Testis (tissue), 2 donors: ENCODE results near the gene ADCYAP1.

ENCODE experiments used
- POLR2A ChIP-seq: fragments of 450-650 bp; IDR thresholded peaks from one replicate; pipeline ENCODE4 v1.6.1; 2017; ENCODE audit warnings: antibody characterized with exemption, mild to moderate bottlenecking, moderate library complexity
- TF ChIP-seq, protein P1 (sequence below), 3 experiments: fragments of 450-650 bp in 2 of 3; fragments of 200-600 bp in 1 of 3; sonication (generic) in 1 of 3; IDR thresholded peaks; one replicate each; pipeline ENCODE4 v1.5.1; 2016 to 2019; ENCODE audit warnings: antibody characterized with exemption in 3 of 3, mild to moderate bottlenecking in 2 of 3, moderate library complexity in 1 of 3

DNA sequence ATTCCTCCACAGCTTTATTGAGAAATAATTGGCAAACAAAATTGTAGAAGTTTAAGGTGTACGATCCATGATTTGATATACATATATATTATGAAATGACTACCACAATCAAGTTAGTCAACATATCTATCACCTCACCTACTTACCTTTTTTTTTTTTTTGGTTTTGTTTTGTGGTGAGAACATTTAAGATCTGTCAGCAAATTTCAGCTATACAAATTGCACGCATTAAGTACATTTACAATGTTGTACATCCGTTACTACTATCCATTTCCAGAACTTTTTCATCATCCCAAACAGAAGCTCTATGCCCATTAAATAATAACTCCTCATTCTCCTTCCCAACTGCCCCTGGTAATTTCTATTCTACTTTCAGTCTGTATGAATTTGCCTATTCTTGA, 37.4 kb upstream of the ADCYAP1 start:
- TF ChIP-seq, protein P1, sequence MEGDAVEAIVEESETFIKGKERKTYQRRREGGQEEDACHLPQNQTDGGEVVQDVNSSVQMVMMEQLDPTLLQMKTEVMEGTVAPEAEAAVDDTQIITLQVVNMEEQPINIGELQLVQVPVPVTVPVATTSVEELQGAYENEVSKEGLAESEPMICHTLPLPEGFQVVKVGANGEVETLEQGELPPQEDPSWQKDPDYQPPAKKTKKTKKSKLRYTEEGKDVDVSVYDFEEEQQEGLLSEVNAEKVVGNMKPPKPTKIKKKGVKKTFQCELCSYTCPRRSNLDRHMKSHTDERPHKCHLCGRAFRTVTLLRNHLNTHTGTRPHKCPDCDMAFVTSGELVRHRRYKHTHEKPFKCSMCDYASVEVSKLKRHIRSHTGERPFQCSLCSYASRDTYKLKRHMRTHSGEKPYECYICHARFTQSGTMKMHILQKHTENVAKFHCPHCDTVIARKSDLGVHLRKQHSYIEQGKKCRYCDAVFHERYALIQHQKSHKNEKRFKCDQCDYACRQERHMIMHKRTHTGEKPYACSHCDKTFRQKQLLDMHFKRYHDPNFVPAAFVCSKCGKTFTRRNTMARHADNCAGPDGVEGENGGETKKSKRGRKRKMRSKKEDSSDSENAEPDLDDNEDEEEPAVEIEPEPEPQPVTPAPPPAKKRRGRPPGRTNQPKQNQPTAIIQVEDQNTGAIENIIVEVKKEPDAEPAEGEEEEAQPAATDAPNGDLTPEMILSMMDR (IDR thresholded peaks at IDR 0.05) = no peak
- TF ChIP-seq POLR2A = no peak
